Esophagus squamous epithelium (tissue), 5 donors: Measurements from ENCODE around the gene ABHD2. TPM values are rescaled to one million over a fixed set of nuclear protein-coding genes. Genes with fewer than 3 reads are reported as not detected.

ENCODE experiments used
- DNase-seq: peaks from one replicate; lab custom pipeline; 2025; lab: John Stamatoyannopoulos, UW
- H3K27ac ChIP-seq, 4 donors: fragments of 200-600 bp; sonication (generic); one replicate each; pipeline ENCODE4 v1.5.1; 2016 to 2019; ENCODE audit warnings: mild to moderate bottlenecking in 1 of 4
- H3K27me3 ChIP-seq, 4 donors: fragments of 200-600 bp; sonication (generic); 1 replicate in 3 of 4; 2 replicates in 1 of 4; pipeline versions ENCODE4 v1.5.1 to v1.6.0; 2017 to 2021; ENCODE audit warnings: antibody characterized with exemption in 1 of 4
- H3K36me3 ChIP-seq, 3 donors: fragments of 200-600 bp; sonication (generic); one replicate each; pipeline ENCODE4 v1.5.1; 2016 to 2019
- H3K4me1 ChIP-seq, 3 donors: fragments of 200-600 bp; sonication (generic); one replicate each; pipeline ENCODE4 v1.5.1; 2017 to 2019
- H3K4me3 ChIP-seq, 4 donors: fragments of 200-600 bp; sonication (generic); 1 replicate in 3 of 4; 2 replicates in 1 of 4; pipeline ENCODE4 v1.5.1; 2016 to 2019; ENCODE audit warnings: mild to moderate bottlenecking in 2 of 4, moderate library complexity in 1 of 4
- H3K9me3 ChIP-seq, 3 donors: fragments of 200-600 bp; sonication (generic); one replicate each; pipeline ENCODE4 v1.5.1; 2016 to 2019
- CTCF ChIP-seq, 6 experiments: fragments of 450-650 bp in 4 of 6; fragments of 200-600 bp in 2 of 6; sonication (generic) in 2 of 6; IDR thresholded peaks; one replicate each; pipeline ENCODE4 v1.5.1; 2016 to 2019; ENCODE audit warnings: antibody characterized with exemption in 6 of 6, mild to moderate bottlenecking in 4 of 6, moderate library complexity in 4 of 6
- POLR2A ChIP-seq, 4 donors: fragments of 450-650 bp; IDR thresholded peaks; one replicate each; pipeline ENCODE4 v1.6.1; 2017; ENCODE audit warnings: antibody characterized with exemption in 4 of 4, mild to moderate bottlenecking in 4 of 4, moderate library complexity in 3 of 4
- WGBS, 2 donors: methylation state at CpG; one replicate each; pipeline ENCODE4 v1.1.5; 2018; 5-methylcytosine and 5-hydroxymethylcytosine counted together
- intact Hi-C: fragments of 100-400 bp; cut with DNase I; formaldehyde crosslinking; loops from one replicate; pipeline ENCODE4 v1.15.0; 2022
- total RNA-seq, 4 donors: library from RNA; depleted of rRNA; stranded (reverse); fragments of >200 nt; gene quantifications; one replicate each; pipeline ENCODE4 v1.1.0, GENCODE V29; 2016
- donor health status: DM: yes; HTN: yes; CAD: no.

The ABHD2 gene
- total RNA-seq, 4 donors from 2014 or later: 31.0 to 49.3 (median 35.3) TPM

GRCh38 chr15:89110060-89110459 lies 21.8 kb downstream of the ABHD2 start:
- Histone ChIP-seq H3K36me3 (peaks cover 0 to 12% (median 0%) of the 10 kb centered on the region in 3 donors), H3K4me1 (peaks cover 20 to 80% (median 49%) of the 10 kb centered on the region in 3 donors)
- intact Hi-C loops: no loop called here

GRCh38 chr15:89111352-89111751 lies 23.1 kb downstream of the ABHD2 start:
- H3K36me3 ChIP-seq: peaks cover 0 to 17% (median 0%) of the 10 kb centered on the region in 3 donors
- intact Hi-C loops: no loop called here
- peaks cover 20 to 80% (median 52%) of the 10 kb centered on the region in 3 donors for H3K4me1 ChIP-seq
- no peak for DNase-seq
- H3K27me3 ChIP-seq: no peaks in the 10 kb centered on the region
- no peak overlapping the region for H3K4me3 ChIP-seq
- TF ChIP-seq CTCF (IDR thresholded peaks at IDR 0.05): no peak
- TF ChIP-seq POLR2A (IDR thresholded peaks at IDR 0.05): no peak
- peak overlapping the region in 2 of 4 donors; percentile 84 to 94 for H3K27ac ChIP-seq
- H3K9me3 ChIP-seq: no peaks in the 10 kb centered on the region

More at GRCh38 chr15:89110060-89110459, 21.8 kb downstream of the ABHD2 start:
- H3K27ac ChIP-seq: no peak overlapping the region
- WGBS, 2 donors: 91 to 93% methylated on average over 8 of the region's 8 CpGs
- no peak overlapping the region for H3K4me3 ChIP-seq
- no peaks in the 10 kb centered on the region for H3K27me3 ChIP-seq
- no peak for TF ChIP-seq POLR2A (IDR thresholded peaks at IDR 0.05)
- TF ChIP-seq CTCF (IDR thresholded peaks at IDR 0.05): no peak
- H3K9me3 ChIP-seq: no peaks in the 10 kb centered on the region
- no peak for DNase-seq

GRCh38 chr15:89111961-89112340 lies 23.7 kb downstream of the ABHD2 start:
- H3K9me3 ChIP-seq: no peaks in the 10 kb centered on the region
- H3K36me3 ChIP-seq: peaks cover 0 to 23% (median 0%) of the 10 kb centered on the region in 3 donors
- H3K27me3 ChIP-seq: no peaks in the 10 kb centered on the region
- TF ChIP-seq CTCF (IDR thresholded peaks at IDR 0.05): no peak
- no peak for TF ChIP-seq POLR2A (IDR thresholded peaks at IDR 0.05)
- DNase-seq: no peak
- WGBS, 2 donors: 67 to 95% methylated on average over 4 of the region's 4 CpGs
- H3K27ac ChIP-seq: peak overlapping the region in 3 of 4 donors; percentile 81 to 94 (median 84)
- intact Hi-C loops: no loop called here
- H3K4me1 ChIP-seq: peaks cover 20 to 80% (median 48%) of the 10 kb centered on the region in 3 donors
- no peak overlapping the region for H3K4me3 ChIP-seq

- Histone ChIP-seq H3K4me1 (peaks cover 17 to 80% (median 43%) of the 10 kb centered on the region in 3 donors), H3K27me3 (no peaks in the 10 kb centered on the region), H3K4me3 (no peak overlapping the region), H3K9me3 (no peaks in the 10 kb centered on the region), H3K27ac (peak overlapping the region in 3 of 4 donors; percentile 81 to 94 (median 84)), H3K36me3 (peaks cover 0 to 28% (median 0%) of the 10 kb centered on the region in 3 donors)
- 33 to 44% methylated on average over 1 of the region's 1 CpG for WGBS, 2 donors
- DNase-seq: no peak
- TF ChIP-seq CTCF (IDR thresholded peaks at IDR 0.05) (no peak), POLR2A (IDR thresholded peaks at IDR 0.05) (no peak)
- intact Hi-C loops: no loop called here
Measured at GRCh38 chr15:89112341-89112971, 24.2 kb downstream of the ABHD2 start.

GRCh38 chr15:89113296-89114024 lies 25.2 kb downstream of the ABHD2 start:
- WGBS, 2 donors: 80 to 89% methylated on average over 7 of the region's 7 CpGs
- intact Hi-C loops: no loop called here
- H3K4me3 ChIP-seq: no peak overlapping the region
- H3K9me3 ChIP-seq: no peaks in the 10 kb centered on the region
- H3K36me3 ChIP-seq: peaks cover 0 to 38% (median 0%) of the 10 kb centered on the region in 3 donors
- no peaks in the 10 kb centered on the region for H3K27me3 ChIP-seq
- no peak for DNase-seq
- peak overlapping the region in 3 of 4 donors; percentile 81 to 94 (median 84) for H3K27ac ChIP-seq
- H3K4me1 ChIP-seq: peaks cover 11 to 80% (median 38%) of the 10 kb centered on the region in 3 donors
- TF ChIP-seq CTCF (IDR thresholded peaks at IDR 0.05) (no peak), POLR2A (IDR thresholded peaks at IDR 0.05) (no peak)
